BE2C (cell line): ENCODE data around the gene PDS5B.

Source experiments
- DNase-seq: peaks from one replicate; pipeline ENCODE4 v3.0.0-alpha.2; 2020
- H3K27me3 ChIP-seq: fragments of 250-450 bp; sonication (Bioruptor Pico); 2 replicates; pipeline ENCODE4 v1.5.1; 2020; ENCODE audit warnings: mild to moderate bottlenecking
- H3K36me3 ChIP-seq: fragments of 250-450 bp; sonication (Bioruptor Pico); 2 replicates; pipeline ENCODE4 v1.5.1; 2020; ENCODE audit warnings: mild to moderate bottlenecking
- H3K4me1 ChIP-seq: fragments of 250-450 bp; sonication (Bioruptor Pico); 2 replicates; pipeline ENCODE4 v1.5.1; 2020
- H3K4me3 ChIP-seq: 2 replicates; pipeline ENCODE4 v1.5.1; 2011; ENCODE audit warnings: low read depth, low read length
- H3K9me3 ChIP-seq: fragments of 250-450 bp; sonication (Bioruptor Pico); 2 replicates; pipeline ENCODE4 v1.5.1; 2020
- CTCF ChIP-seq: IDR thresholded peaks from 2 replicates; pipeline ENCODE4 v1.5.1; 2012; ENCODE audit warnings: mild to moderate bottlenecking, low read depth, low read length

Gene PDS5B

GRCh38 chr13:32610538-32610937, 24.3 kb downstream of the PDS5B start:
- no peaks in the 10 kb centered on the region for H3K27me3 ChIP-seq
- TF ChIP-seq CTCF, result no peak
- DNase-seq, result no peak
- no peaks in the 10 kb centered on the region for H3K36me3 ChIP-seq
- H3K4me3 ChIP-seq, result no peak overlapping the region
- H3K4me1 ChIP-seq, result no peaks in the 10 kb centered on the region
- no peaks in the 10 kb centered on the region; the same call in 1 of the 2 replicates for H3K9me3 ChIP-seq

DNA sequence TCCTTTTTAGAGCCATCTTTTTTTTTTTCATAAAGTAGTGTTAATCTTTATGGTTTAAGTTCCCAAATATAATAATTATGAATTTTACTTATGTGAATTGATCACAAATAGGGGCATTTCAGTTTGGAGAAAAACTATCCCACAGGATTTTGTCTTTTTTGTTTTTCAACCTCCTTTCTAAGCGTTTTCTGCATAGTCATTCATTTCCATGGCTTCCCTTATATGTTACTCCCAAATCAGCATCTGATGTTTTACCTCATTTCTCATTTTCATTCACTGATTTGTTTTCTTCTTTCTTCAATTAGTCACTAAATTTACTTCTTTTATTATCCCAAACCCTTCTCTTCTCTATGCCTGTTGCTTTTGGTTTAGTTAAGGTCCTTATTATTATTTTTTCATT, 24.7 kb downstream of the PDS5B start:
- no peaks in the 10 kb centered on the region; the same call in 1 of the 2 replicates for H3K9me3 ChIP-seq
- no peaks in the 10 kb centered on the region for H3K27me3 ChIP-seq
- H3K4me3 ChIP-seq, result no peak overlapping the region
- H3K4me1 ChIP-seq, result no peaks in the 10 kb centered on the region
- DNase-seq, result no peak
- TF ChIP-seq CTCF, result no peak
- no peaks in the 10 kb centered on the region for H3K36me3 ChIP-seq

DNA sequence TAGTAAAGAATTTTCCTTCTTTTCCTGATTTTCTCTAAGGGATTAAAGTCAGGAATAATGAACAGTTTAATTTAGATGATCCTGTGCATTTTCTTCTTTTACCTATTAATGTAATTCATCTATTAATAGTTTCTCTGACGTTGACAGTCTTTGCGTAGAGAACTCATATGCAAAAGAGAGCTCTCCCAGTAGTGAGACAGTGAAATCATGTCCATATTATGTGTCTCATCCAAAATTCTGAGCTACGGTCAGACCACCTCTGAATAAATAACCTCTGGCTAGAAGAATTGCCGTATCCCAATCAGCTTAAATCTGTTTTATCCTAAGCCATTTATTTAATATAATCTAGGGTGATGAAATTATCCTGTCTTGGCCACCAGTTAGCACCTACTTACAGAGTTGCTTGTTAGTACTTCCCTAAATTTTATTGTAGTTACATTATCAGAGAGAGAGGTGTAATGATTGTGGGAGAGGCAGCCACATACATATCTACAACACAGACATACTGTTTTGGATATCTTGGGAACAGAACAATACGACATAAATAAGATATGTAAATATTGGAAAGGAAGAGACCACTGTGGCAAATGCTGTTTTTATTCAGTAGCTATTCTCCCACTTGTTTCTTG, 30.7 kb downstream of the PDS5B start:
- no peaks in the 10 kb centered on the region for H3K4me1 ChIP-seq
- H3K36me3 ChIP-seq, result no peaks in the 10 kb centered on the region
- no peaks in the 10 kb centered on the region for H3K27me3 ChIP-seq
- H3K4me3 ChIP-seq, result no peak overlapping the region
- no peak for TF ChIP-seq CTCF
- no peak for DNase-seq
- H3K9me3 ChIP-seq, result no peaks in the 10 kb centered on the region

GRCh38 chr13:32622827-32623226, 36.6 kb downstream of the PDS5B start:
- no peaks in the 10 kb centered on the region; the same call in 1 of the 2 replicates for H3K4me1 ChIP-seq
- no peaks in the 10 kb centered on the region for H3K36me3 ChIP-seq
- H3K27me3 ChIP-seq, result no peaks in the 10 kb centered on the region
- no peak for DNase-seq
- TF ChIP-seq CTCF, result no peak
- H3K9me3 ChIP-seq, result no peaks in the 10 kb centered on the region
- no peak overlapping the region for H3K4me3 ChIP-seq

DNA sequence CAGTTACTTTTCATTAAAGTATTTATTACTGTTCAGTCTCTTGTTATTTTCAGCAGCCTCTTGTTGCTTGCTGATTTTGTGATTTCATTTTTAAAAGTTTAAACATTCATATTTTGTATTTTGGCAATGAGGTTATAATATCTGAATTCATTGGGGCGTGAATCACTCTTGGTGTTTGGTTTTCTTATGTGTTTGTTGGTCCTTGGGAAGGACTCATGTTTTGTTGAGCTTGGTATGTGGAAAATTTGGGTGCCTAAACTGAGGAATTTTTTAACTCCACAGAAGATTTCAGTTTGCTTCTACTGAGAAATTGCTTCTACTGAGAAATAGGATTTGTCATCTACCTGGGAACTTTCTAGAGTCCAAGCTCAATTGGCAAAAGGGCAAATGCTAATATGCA, 38.2 kb downstream of the PDS5B start:
- Histone ChIP-seq H3K27me3 (no peaks in the 10 kb centered on the region), H3K36me3 (no peaks in the 10 kb centered on the region), H3K4me1 (no peaks in the 10 kb centered on the region; the same call in 1 of the 2 replicates), H3K9me3 (no peaks in the 10 kb centered on the region), H3K4me3 (no peak overlapping the region)
- no peak for DNase-seq
- TF ChIP-seq CTCF, result no peak

- Histone ChIP-seq H3K4me3 (no peak overlapping the region), H3K9me3 (no peaks in the 10 kb centered on the region), H3K4me1 (no peaks in the 10 kb centered on the region; the same call in 1 of the 2 replicates), H3K27me3 (no peaks in the 10 kb centered on the region), H3K36me3 (no peaks in the 10 kb centered on the region)
- no peak for DNase-seq
- TF ChIP-seq CTCF, result no peak
These were observed 41.5 kb downstream of the PDS5B start for GRCh38 chr13:32627793-32628192.
